ENCODE results near the gene SMNDC1. TPM values are rescaled to one million over a fixed set of nuclear protein-coding genes. Genes with fewer than 3 reads are reported as not detected.

The SMNDC1 gene
- total and polyA plus RNA-seq, 2 of the 4 experiments (the other 2 are of a cell fraction) = 3.9 to 15.1 TPM

GRCh38 chr10:110303681-110304080, 1.0 kb downstream of the SMNDC1 start (continued):
- no peak for TF ChIP-seq CTCF (conservative IDR thresholded peaks at IDR 0.05; ENCODE audit: low read depth, low read length)
- TF ChIP-seq CHD1 (IDR thresholded peaks at IDR 0.05; ENCODE audit: low read depth, low read length) = no peak

GRCh38 chr10:110300486-110300986, 4.2 kb downstream of the SMNDC1 start:
- Histone ChIP-seq H4K20me1 (ENCODE audit: insufficient read depth, low read length) (peaks cover 13% of the 10 kb centered on the region; the same call in 1 of the 2 replicates), H3K4me2 (ENCODE audit: low read depth, low read length) (no peak overlapping the region), H3K9ac (ENCODE audit: low read depth, low read length) (no peak overlapping the region), H3K9me1 (ENCODE audit: insufficient read depth, low read length) (no peaks in the 10 kb centered on the region; the same call in 1 of the 2 replicates), H3K23ac (ENCODE audit: low read depth, low read length) (no peak overlapping the region), H4K8ac (ENCODE audit: low read depth in 2 of 2, low read length in 2 of 2) (no peak overlapping the region), H3K56ac (ENCODE audit: extremely low read depth, insufficient read depth, low read length) (no peak overlapping the region), H4K91ac (ENCODE audit: insufficient read depth, low read depth, low read length) (no peak overlapping the region), H2AK9ac (replicated peaks; ENCODE audit: low read depth, low read length, poor library complexity) (no peak overlapping the region), H3K36me3 (ENCODE audit: control insufficient read depth, insufficient read depth, low read length) (peaks cover 33% of the 10 kb centered on the region), H2AFZ (replicated peaks; ENCODE audit: low read length, poor library complexity) (no peak overlapping the region), H2BK20ac (ENCODE audit: low read depth, low read length) (no peak overlapping the region), H3K18ac (ENCODE audit: low read depth, low read length) (no peak overlapping the region), H2BK5ac (ENCODE audit: low read depth, low read length, poor library complexity, severe bottlenecking) (no peak overlapping the region), H3K14ac (replicated peaks; ENCODE audit: low read depth, low read length) (no peak overlapping the region), H4K5ac (ENCODE audit: low read depth, low read length) (no peak overlapping the region), H3K4me1 (ENCODE audit: control insufficient read depth, insufficient read depth, low read length) (peaks cover 4% of the 10 kb centered on the region; the same call in 1 of the 2 replicates), H3K9me3 (ENCODE audit: control insufficient read depth, insufficient read depth, low read length) (no peaks in the 10 kb centered on the region), H3K27ac (ENCODE audit: insufficient read depth, low read length) (no peak overlapping the region), H3K27me3 (ENCODE audit: control insufficient read depth, insufficient read depth, low read length) (no peaks in the 10 kb centered on the region), H3K79me1 (ENCODE audit: low read depth in 1 of 2, low read length in 2 of 2) (peaks cover 14 to 30% of the 10 kb centered on the region in 2 experiments; a peak in 3 of 4 replicates), H2AK5ac (ENCODE audit: low read depth, low read length) (no peak overlapping the region), H2BK15ac (ENCODE audit: low read depth, low read length) (no peak overlapping the region), H3K4me3 (ENCODE audit: insufficient read depth, low read depth, low read length) (no peak overlapping the region), H3K4ac (ENCODE audit: low read depth, low read length) (no peak overlapping the region), H2BK120ac (ENCODE audit: low read depth, low read length) (no peak overlapping the region)
- ChIA-PET POLR2A (ENCODE audit: unreplicated experiment) (no interaction called here), CTCF (no interaction called here)
- ATAC-seq (ENCODE audit: low read depth) (no peak), DNase-seq (no peak)
- intact Hi-C loops (cut with micrococcal nuclease) = loop anchor here (10.0 kb wide), 1 partner anchor 614 kb away; the partner anchor contains the start of genes BBIP1 and SHOC2
- BruUV-seq (replicated peaks) = no TSS peak
- 93% methylated on average over 2 of the region's 5 CpGs; no CpG with 5 or more reads in 1 of the 2 experiments for WGBS, 2 experiments (ENCODE audit: extremely low coverage in 2 of 2, insufficient read length in 1 of 2)
- in situ Hi-C loops (cut with MboI; ENCODE audit: low sequenced_read_pairs) = loop anchor here (10.0 to 25.0 kb wide), 2 partner anchors 584 to 1837 kb away; no protein-coding TSS in a partner anchor
- dilution Hi-C loops (cut with HindIII; ENCODE audit: low sequenced_read_pairs, unreplicated experiment) = no loop called here
- TF ChIP-seq MAFK (IDR thresholded peaks at IDR 0.05; ENCODE audit: low read depth, low read length) = 0 out of 2 replicates have a peak, but pooled peaks have one; percentile 14
- TF ChIP-seq USF2 (IDR thresholded peaks at IDR 0.05; ENCODE audit: low read depth, low read length) = no peak
- no peak for TF ChIP-seq POLR2A (IDR thresholded peaks at IDR 0.05; ENCODE audit: low read depth, low read length)
- TF ChIP-seq RCOR1 (IDR thresholded peaks at IDR 0.05; ENCODE audit: insufficient replicate concordance, low read length) = no peak
